ENCODE measurements around the gene ZSCAN5B.
"Not testable (repeated sequence)": the region's sequence is repeated elsewhere in the genome, so short reads cannot be mapped to it uniquely, and the experiment has no call there.

ZSCAN5B gene

GRCh38 chr19:56217039-56217949 lies 19.7 kb upstream of the ZSCAN5B start:
- peak; percentile 25 for DNase-seq (ENCODE audit: extremely low spot score)
- POLR2A ChIA-PET = no interaction called here
- CTCF ChIA-PET = interaction anchor here (3.0 kb wide), 1 partner anchor 35 kb away, joined by 7 read pairs; no protein-coding TSS in a partner anchor
- no peak for TF ChIP-seq CTCF (IDR thresholded peaks at IDR 0.05; ENCODE audit: control extremely low read depth, extremely low read depth, low read depth, missing control alignments)

- no peak for DNase-seq (ENCODE audit: extremely low spot score)
- no peak for TF ChIP-seq CTCF (IDR thresholded peaks at IDR 0.05; ENCODE audit: control extremely low read depth, extremely low read depth, low read depth, missing control alignments)
- CTCF ChIA-PET = no interaction called here
Observed at GRCh38 chr19:56211718-56212117, 14.1 kb upstream of the ZSCAN5B start.

GRCh38 chr19:56210036-56210435 lies 12.5 kb upstream of the ZSCAN5B start:
- CTCF ChIA-PET; POLR2A ChIA-PET; DNase-seq (ENCODE audit: extremely low spot score): not testable (repeated sequence)

More at GRCh38 chr19:56211718-56212117, 14.1 kb upstream of the ZSCAN5B start:
- POLR2A ChIA-PET = no interaction called here

- TF ChIP-seq CTCF (IDR thresholded peaks at IDR 0.05; ENCODE audit: control extremely low read depth, extremely low read depth, low read depth, missing control alignments) = no peak
- ChIA-PET POLR2A (no interaction called here), CTCF (no interaction called here)
- no peak for DNase-seq (ENCODE audit: extremely low spot score)
Observed at GRCh38 chr19:56209091-56209490, 11.5 kb upstream of the ZSCAN5B start.

GRCh38 chr19:56207581-56207980 lies 10.0 kb upstream of the ZSCAN5B start:
- DNase-seq (ENCODE audit: extremely low spot score); POLR2A ChIA-PET; CTCF ChIA-PET: not testable (repeated sequence)

GRCh38 chr19:56201973-56202372 lies 4.4 kb upstream of the ZSCAN5B start, which contains the start of gene ZSCAN5C:
Gene ZSCAN5C (plus strand): TSS chr19:56202273. CDS start chr19:56205914, 3,641 bp downstream.
- POLR2A ChIA-PET = no interaction called here
- no peak for TF ChIP-seq CTCF (IDR thresholded peaks at IDR 0.05; ENCODE audit: control extremely low read depth, extremely low read depth, low read depth, missing control alignments)
- no peak for DNase-seq (ENCODE audit: extremely low spot score)
- CTCF ChIA-PET = no interaction called here

GRCh38 chr19:56199687-56200086 lies 2.1 kb upstream of the ZSCAN5B start:
- TF ChIP-seq CTCF (IDR thresholded peaks at IDR 0.05; ENCODE audit: control extremely low read depth, extremely low read depth, low read depth, missing control alignments) = no peak
- POLR2A ChIA-PET = no interaction called here
- no peak for DNase-seq (ENCODE audit: extremely low spot score)
- CTCF ChIA-PET = no interaction called here
